HG03460 (cell line): ENCODE data around the gene CHRM5.

Source experiments
- ATAC-seq: cut with Tn5 transposase; IDR thresholded peaks from one replicate; pipeline ENCODE4 v1.9.1; 2021; ENCODE audit not compliant: unreplicated experiment

CHRM5 gene

DNA sequence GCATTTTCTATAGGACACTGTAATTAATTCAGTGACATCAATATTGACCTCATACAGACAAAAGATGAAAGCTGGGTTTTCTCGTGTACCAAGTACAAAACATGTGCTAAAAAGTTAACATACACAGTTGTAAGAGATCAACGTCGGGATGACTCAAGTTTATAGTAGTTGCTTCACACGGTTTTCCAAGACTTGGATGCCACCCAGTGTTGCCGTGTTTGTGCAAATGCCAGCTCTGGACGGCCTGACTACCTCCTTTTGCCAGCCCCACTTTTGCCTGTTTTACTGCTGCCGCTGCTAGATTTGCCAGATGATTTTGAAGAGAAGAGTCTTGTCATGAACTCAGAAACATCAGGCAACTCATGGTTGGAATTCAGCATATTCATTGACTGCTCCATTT, 115.8 kb downstream of the CHRM5 start:
- ATAC-seq = no peak

DNA sequence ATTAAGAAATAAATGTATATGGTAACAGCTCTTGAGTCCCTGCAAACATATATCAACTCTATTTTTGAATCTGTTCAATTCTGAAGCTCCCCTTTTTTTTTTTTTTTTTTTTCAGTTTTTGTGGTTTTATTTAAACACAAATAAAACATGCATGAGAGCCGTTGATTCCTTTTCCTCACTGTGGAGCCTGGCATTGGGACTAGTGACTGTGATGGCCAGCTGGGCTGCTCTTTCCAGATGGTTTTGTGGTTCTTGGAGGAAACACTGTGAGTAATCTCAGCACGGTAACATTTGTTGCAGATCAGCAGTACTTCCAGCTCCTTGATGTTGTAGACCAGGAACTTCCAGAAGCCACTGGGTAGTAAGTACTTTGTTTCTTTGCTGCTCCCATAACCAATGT, 117.4 kb downstream of the CHRM5 start:
- ATAC-seq = no peak

DNA sequence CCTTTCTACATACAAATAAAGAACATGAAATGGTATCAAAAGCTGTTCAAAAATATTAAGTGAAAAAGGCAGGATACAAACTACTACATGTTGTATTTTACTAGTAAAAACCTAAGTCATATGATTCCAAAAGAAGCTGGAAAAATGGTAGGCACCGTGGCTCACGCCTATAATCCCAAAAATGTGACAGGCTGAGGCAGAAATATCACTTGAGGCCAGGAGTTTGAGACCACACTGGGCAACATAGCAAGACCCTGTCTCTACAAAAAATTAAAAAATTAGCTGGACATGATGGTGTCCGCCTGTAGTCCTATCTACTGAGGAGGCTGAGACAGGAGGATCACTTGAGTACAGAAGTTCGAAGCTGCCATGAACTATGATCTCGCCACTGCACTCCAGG, 131.6 kb downstream of the CHRM5 start:
- no peak for ATAC-seq

DNA sequence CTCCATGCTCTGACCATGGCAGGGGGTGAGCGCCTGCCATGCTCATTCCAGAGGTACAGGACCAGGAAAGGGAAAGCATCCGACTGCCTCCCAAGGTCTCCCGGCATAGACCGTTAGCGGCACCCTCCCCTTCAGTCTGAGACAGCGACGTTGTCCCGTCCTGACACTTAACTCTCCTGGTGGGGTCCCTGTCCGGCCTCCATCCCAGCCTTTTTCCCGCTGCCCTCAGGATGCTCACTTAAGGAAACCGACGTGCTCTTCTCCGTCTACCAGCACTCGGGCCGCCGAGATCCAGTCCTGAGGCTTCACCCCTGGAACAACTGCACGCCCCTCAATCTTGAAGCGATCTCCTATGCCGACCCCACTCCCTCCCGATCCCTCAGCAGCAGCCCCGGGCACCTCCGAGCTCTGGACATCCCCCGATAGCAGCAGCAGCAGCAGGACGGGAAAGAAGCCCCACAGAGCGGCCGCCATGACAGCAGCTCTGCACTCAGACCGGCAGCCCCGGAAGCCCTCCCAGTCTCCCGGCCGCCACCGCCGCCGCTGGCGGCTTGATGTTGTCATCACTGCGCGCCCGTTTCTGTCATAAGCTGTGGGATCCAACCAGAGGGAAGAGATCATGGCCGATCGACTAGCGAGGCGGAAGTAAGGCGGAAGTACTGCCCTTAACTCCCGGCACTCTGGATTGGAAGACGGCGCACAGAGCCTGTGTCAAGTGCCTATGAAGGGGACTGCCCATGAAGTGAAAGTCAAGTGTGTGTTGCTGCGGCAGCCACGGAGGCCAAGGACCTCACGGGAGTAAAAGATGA, 133.3 kb downstream of the CHRM5 start, which contains the start of the genes EMC7 and PGBD4:
Gene EMC7 (minus strand): TSS at position 497 of the 809 bp plus-strand sequence. CDS start 23 bp downstream, at position 474.
Gene PGBD4 (plus strand): TSS at position 718 of the 809 bp plus-strand sequence. CDS start 449 bp downstream, outside the sequence.
- peak; percentile 96 for ATAC-seq

DNA sequence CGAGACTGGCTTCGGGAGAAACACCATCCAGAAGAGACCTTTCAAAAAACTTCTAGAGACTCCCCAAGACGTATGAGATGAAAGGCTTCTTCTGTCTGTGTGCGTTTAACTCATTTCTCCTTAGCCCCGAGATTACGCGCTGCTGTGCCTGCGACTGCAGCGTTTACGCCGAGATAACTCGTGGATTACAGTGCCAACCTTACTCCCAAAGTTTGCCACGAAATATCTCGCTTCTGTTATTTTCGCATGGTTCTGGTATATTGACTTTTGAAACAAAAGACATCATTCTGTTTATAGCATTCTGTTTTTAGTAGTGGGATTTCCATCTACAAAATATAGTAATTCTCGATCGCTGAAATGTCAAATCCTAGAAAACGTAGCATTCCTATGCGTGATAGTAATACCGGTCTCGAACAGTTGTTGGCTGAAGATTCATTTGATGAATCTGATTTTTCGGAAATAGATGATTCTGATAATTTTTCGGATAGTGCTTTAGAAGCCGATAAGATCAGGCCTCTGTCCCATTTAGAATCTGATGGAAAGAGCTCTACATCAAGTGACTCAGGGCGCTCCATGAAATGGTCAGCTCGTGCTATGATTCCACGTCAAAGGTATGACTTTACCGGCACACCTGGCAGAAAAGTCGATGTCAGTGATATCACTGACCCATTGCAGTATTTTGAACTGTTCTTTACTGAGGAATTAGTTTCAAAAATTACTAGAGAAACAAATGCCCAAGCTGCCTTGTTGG, 134.1 kb downstream of the CHRM5 start:
- no peak for ATAC-seq

DNA sequence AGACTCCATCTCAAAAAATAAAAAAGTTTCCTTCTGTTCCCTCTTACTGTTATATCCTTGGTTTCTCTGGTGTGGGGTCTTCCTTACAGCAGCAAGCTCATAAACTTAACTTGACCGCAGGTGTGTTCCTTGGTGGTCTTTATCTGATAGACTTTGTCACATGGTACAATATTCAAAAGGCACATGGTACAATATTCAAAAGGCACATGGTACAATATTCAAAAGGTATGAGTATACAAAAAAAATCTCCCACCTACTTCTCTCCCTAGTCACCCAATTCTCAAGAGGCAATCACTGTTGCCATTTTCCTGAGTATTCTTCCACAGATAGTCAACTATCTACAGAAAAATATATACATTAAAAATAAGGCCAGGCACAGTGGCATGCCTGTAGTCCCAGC, 138.1 kb downstream of the CHRM5 start:
- no peak for ATAC-seq

DNA sequence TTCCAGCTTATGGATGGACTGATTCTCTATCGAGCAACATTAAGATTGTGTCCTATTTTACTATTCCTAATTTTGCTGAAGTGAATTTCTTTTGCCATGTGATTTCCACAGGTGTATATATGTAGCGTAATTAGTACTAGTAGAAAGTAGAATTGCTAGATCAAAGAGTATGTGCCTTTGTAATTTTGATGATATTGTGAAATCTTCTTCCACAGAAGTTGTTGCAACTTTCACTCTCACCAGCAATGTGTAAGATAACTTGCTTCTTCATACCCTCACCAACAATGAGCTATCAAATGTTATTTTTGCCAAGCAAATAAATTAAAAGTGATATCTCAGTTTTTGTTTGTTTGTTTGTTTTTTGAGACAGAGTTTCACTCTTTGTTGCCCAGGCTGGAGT, 139.0 kb downstream of the CHRM5 start:
- no peak for ATAC-seq

DNA sequence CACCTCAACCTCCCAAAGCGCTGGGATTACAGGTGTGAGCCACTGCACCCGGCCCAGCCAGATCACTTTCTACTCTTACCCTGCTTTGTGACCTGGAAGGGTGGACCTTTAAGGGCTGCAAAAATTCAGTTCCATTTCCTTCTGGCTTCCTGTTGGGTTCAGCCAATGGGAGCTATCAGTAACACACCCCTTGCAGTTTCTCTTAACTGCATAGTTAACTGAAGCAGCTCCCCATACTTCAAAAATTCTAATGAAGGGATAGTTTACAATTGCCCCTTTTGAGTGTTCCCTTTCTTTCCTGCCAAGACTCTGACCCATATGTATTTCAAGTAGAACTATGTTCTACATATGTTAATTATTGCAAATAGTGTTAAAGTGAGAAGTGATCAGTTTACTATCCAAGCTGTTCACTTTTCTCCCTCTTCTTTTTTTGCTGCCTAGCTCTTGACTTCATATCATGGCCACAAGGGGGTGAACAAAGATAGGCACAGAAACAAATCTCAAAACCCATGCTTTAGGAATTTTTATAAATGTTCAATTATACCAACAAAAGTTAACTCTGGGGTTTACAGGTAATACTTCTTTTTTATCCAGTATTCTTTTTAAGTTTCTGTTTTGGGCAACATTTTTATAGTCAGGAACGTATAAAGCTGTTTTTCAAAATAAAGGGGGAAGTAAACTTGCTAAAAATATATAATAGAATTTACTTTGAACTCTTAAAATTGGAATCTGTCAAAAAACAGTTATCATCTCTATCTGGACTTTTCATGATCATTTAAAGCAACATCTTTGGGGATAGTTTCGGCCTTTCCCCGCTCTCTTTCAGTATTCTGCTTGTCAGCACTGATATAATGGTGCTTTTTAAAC, 141.7 kb downstream of the CHRM5 start:
- ATAC-seq = no peak

DNA sequence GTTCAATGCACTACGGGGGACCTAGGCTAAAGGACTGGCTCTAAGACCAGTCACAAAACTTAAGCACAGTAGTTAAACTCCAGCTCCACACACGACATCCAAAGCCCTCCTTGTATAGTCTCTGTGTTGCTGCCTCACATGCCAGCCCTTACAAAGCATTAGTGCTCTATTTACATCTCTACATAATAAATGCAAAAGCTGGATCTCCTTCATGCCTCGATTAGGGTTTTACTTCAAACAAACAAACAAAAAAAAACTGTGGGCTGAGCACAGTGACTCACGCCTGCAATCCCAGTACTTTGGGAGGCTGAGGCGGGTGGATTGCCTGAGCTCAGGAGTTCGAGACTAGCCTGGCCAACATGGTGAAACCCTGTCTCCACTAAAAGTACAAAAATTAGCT, 143.2 kb downstream of the CHRM5 start:
- ATAC-seq = no peak

DNA sequence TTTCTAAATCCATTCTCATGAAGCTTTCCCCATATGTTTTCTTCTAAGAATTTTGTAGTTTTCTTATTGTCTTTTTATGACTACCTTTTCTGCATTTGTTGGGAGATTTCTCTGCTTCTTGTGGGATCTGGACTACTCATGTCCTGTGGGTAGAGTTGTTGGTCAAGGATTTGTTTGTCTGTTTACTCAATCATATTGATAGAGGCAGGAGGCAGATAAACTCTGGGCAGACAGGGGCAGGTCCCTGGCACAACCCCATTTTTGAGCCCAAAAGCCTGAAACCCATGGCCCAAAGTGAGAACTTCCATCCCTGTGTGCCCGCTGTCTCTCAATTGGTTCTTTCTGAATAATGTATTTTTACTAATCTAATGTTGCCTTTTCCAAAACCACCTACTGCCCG, 145.9 kb downstream of the CHRM5 start:
- no peak for ATAC-seq

DNA sequence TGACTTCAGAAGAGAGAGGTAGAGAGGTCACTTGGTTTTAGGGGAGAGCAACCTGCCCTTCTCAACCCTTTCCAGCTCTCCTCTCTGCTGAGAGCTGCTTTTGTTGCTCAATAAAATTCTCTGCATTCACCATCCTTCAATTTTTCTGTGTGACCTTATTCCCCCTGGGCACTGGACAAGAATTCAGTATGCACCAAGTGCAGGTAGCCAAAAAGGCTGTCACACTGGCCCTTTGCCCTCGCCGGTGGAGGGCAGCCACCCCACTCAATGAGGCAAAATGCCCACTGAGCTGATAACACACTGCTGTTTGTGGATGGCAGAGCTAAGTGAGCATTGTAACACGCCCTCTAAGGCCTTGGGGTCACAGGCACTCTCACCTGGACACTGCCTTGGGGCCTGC, 146.4 kb downstream of the CHRM5 start:
- no peak for ATAC-seq

DNA sequence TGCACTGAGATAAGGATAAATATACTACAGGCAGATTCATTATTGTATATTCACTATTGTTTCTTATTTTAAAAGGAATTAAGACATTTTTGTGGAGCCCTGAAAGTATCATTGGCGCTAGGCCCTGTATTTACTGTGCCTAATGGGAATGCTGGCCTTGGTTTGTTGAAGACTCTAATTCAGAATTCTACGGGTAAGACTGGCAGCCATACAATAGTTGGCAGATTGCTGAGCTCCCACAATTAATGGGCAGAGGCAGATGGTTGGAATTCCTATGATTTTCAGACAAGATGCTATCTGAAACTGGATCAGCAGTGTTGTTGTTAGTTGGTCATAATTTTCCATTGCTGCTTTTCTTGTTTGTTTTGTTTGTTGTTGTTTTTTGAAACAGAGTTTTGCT, 148.3 kb downstream of the CHRM5 start:
- no peak for ATAC-seq
